ENCODE measurements around the gene SFTPA1. TPM values are rescaled to one million over a fixed set of nuclear protein-coding genes. Genes with fewer than 3 reads are reported as not detected.
"Not testable (repeated sequence)": the region's sequence is repeated elsewhere in the genome, so short reads cannot be mapped to it uniquely, and the experiment has no call there.

SFTPA1 gene
- total RNA-seq, 1 experiment from 2014 or later: not detected

- Histone ChIP-seq H3K9me2 (replicated peaks; ENCODE audit: low read length) (no peaks in the 10 kb centered on the region), H3K9ac (ENCODE audit: low read length) (no peak overlapping the region), H3K36me3 (ENCODE audit: low read depth, low read length) (no peaks in the 10 kb centered on the region), H3K27ac (ENCODE audit: low read length) (no peak overlapping the region), H3K4me3 (ENCODE audit: low read length) (no peak overlapping the region), H3F3A (ENCODE audit: low read length, unreplicated experiment) (no peaks in the 10 kb centered on the region), H3K4me2 (ENCODE audit: low read length) (no peak overlapping the region), H3K9me3 (ENCODE audit: low read length) (no peaks in the 10 kb centered on the region), H3K4me1 (ENCODE audit: insufficient read depth, low read length) (no peaks in the 10 kb centered on the region), H3K79me2 (ENCODE audit: low read length) (no peaks in the 10 kb centered on the region), H3K27me3 (ENCODE audit: low read length) (no peaks in the 10 kb centered on the region), H4K20me1 (ENCODE audit: low read length) (no peaks in the 10 kb centered on the region), H2AFZ (ENCODE audit: low read length) (no peak overlapping the region)
- POLR2A ChIA-PET (ENCODE audit: unreplicated experiment): no interaction called here
- CTCF ChIA-PET: no interaction called here
- ATAC-seq (no peak), DNase-seq (no peak)
- no TSS peak for BruUV-seq (replicated peaks)
- TF ChIP-seq EZH2phosphoT487 (IDR thresholded peaks at IDR 0.05; ENCODE audit: borderline replicate concordance, low read length): no peak
- TF ChIP-seq, protein P1, sequence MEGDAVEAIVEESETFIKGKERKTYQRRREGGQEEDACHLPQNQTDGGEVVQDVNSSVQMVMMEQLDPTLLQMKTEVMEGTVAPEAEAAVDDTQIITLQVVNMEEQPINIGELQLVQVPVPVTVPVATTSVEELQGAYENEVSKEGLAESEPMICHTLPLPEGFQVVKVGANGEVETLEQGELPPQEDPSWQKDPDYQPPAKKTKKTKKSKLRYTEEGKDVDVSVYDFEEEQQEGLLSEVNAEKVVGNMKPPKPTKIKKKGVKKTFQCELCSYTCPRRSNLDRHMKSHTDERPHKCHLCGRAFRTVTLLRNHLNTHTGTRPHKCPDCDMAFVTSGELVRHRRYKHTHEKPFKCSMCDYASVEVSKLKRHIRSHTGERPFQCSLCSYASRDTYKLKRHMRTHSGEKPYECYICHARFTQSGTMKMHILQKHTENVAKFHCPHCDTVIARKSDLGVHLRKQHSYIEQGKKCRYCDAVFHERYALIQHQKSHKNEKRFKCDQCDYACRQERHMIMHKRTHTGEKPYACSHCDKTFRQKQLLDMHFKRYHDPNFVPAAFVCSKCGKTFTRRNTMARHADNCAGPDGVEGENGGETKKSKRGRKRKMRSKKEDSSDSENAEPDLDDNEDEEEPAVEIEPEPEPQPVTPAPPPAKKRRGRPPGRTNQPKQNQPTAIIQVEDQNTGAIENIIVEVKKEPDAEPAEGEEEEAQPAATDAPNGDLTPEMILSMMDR (conservative IDR thresholded peaks at IDR 0.05; ENCODE audit: low read depth, low read length): no peak
- no peak for TF ChIP-seq EZH2 (IDR thresholded peaks at IDR 0.05; ENCODE audit: low read length, unreplicated experiment)
- intact Hi-C loops (cut with micrococcal nuclease): no loop called here
Observed at GRCh38 chr10:79563426-79563825, 47.3 kb upstream of the SFTPA1 start.

- H3K79me2 ChIP-seq (ENCODE audit: low read length); H3K27me3 ChIP-seq (ENCODE audit: low read length); H3K4me3 ChIP-seq (ENCODE audit: low read length); intact Hi-C loops (cut with micrococcal nuclease); H2AFZ ChIP-seq (ENCODE audit: low read length); H3K4me1 ChIP-seq (ENCODE audit: insufficient read depth, low read length); DNase-seq; H3K9me3 ChIP-seq (ENCODE audit: low read length); H3K9me2 ChIP-seq (replicated peaks; ENCODE audit: low read length); H3K4me2 ChIP-seq (ENCODE audit: low read length); ATAC-seq; H3K27ac ChIP-seq (ENCODE audit: low read length); BruUV-seq (replicated peaks); H3F3A ChIP-seq (ENCODE audit: low read length, unreplicated experiment); POLR2A ChIA-PET (ENCODE audit: unreplicated experiment); H3K36me3 ChIP-seq (ENCODE audit: low read depth, low read length); H3K9ac ChIP-seq (ENCODE audit: low read length); H4K20me1 ChIP-seq (ENCODE audit: low read length); CTCF ChIA-PET: not testable (repeated sequence)
Observed at GRCh38 chr10:79570624-79571023, 40.1 kb upstream of the SFTPA1 start.

DNA sequence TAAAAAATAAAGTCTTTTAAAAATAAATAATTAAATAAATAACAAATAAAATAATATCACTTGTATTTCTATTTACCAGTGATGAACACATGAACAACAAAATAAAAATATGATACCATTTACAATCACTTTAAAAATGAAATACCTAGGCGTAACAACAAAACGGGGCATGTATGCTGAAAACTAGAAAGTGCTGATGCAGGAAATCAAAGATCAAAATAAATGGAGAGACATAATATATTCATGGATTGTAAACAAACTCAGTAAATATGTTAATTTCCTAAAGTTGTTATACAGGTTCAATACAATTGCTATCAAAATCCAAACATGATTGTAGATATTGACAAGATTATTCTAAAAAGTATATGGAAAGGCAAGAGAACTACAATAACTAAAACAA lies 31.4 kb upstream of the SFTPA1 start:
- POLR2A ChIA-PET (ENCODE audit: unreplicated experiment): no interaction called here
- ATAC-seq (no peak), DNase-seq (no peak)
- Histone ChIP-seq H3K36me3 (ENCODE audit: low read depth, low read length) (no peaks in the 10 kb centered on the region), H3K79me2 (ENCODE audit: low read length) (no peaks in the 10 kb centered on the region), H3K4me1 (ENCODE audit: insufficient read depth, low read length) (no peaks in the 10 kb centered on the region), H4K20me1 (ENCODE audit: low read length) (no peaks in the 10 kb centered on the region), H3K4me2 (ENCODE audit: low read length) (no peak overlapping the region), H3K9ac (ENCODE audit: low read length) (no peak overlapping the region), H3K27me3 (ENCODE audit: low read length) (no peaks in the 10 kb centered on the region), H3K9me3 (ENCODE audit: low read length) (no peaks in the 10 kb centered on the region), H3K9me2 (replicated peaks; ENCODE audit: low read length) (no peaks in the 10 kb centered on the region), H3F3A (ENCODE audit: low read length, unreplicated experiment) (no peaks in the 10 kb centered on the region), H3K4me3 (ENCODE audit: low read length) (no peak overlapping the region), H3K27ac (ENCODE audit: low read length) (no peak overlapping the region), H2AFZ (ENCODE audit: low read length) (no peak overlapping the region)
- no peak for TF ChIP-seq EZH2phosphoT487 (IDR thresholded peaks at IDR 0.05; ENCODE audit: borderline replicate concordance, low read length)
- TF ChIP-seq, protein P1 (conservative IDR thresholded peaks at IDR 0.05; ENCODE audit: low read depth, low read length): no peak
- TF ChIP-seq EZH2 (IDR thresholded peaks at IDR 0.05; ENCODE audit: low read length, unreplicated experiment): no peak
- intact Hi-C loops (cut with micrococcal nuclease): no loop called here
- BruUV-seq (replicated peaks): no TSS peak
- CTCF ChIA-PET: no interaction called here

All from PC-3 (cell line).